Stomach (tissue), 9 donors: ENCODE results near the gene SAFB. TPM values are rescaled to one million over a fixed set of nuclear protein-coding genes. Genes with fewer than 3 reads are reported as not detected.

Experiments used
- DNase-seq, 2 donors: peaks; one replicate each; pipeline versions ENCODE4 v3.0.0 to v3.0.0-alpha.2; 2013 to 2019
- H3K27ac ChIP-seq, 5 donors: fragments of 200-600 bp in 4 of 5; sonication (generic) in 4 of 5; one replicate each; pipeline ENCODE4 v1.5.1; 2013 to 2019; ENCODE audit warnings: mild to moderate bottlenecking in 1 of 5, moderate library complexity in 1 of 5
- H3K27me3 ChIP-seq, 3 donors: fragments of 200-600 bp; sonication (generic); one replicate each; pipeline ENCODE4 v1.5.1; 2017 to 2019; ENCODE audit warnings: mixed run types in 1 of 3
- H3K36me3 ChIP-seq, 4 donors: fragments of 200-600 bp; sonication (generic); 1 replicate in 3 of 4; 2 replicates in 1 of 4; pipeline ENCODE4 v1.5.1; 2016 to 2019
- H3K4me1 ChIP-seq, 4 donors: fragments of 200-600 bp; sonication (generic); one replicate each; pipeline ENCODE4 v1.5.1; 2016 to 2019
- H3K4me3 ChIP-seq, 4 donors: fragments of 200-600 bp; sonication (generic) in 3 of 4; one replicate each; pipeline ENCODE4 v1.5.1; 2016 to 2019; ENCODE audit warnings: mild to moderate bottlenecking in 1 of 4
- H3K9me3 ChIP-seq, 4 donors: fragments of 200-600 bp; sonication (generic); one replicate each; pipeline ENCODE4 v1.5.1; 2016 to 2019
- EP300 ChIP-seq: sonication (generic); formaldehyde crosslinking; IDR thresholded peaks from one replicate; pipeline ENCODE4 v1.6.1; 2017; ENCODE audit warnings: antibody characterized with exemption
- POLR2A ChIP-seq, 4 donors: fragments of 450-650 bp; IDR thresholded peaks; one replicate each; pipeline ENCODE4 v1.6.1; 2016; ENCODE audit warnings: antibody characterized with exemption in 4 of 4, control low read depth in 2 of 4, mild to moderate bottlenecking in 1 of 4, moderate library complexity in 1 of 4
- POLR2AphosphoS5 ChIP-seq, 3 donors: sonication (generic); formaldehyde crosslinking; IDR thresholded peaks; one replicate each; pipeline ENCODE4 v1.6.1; 2016; ENCODE audit warnings: antibody characterized with exemption in 3 of 3
- WGBS, 5 donors: extraction: QIAGEN DNeasy Blood & Tissue Kit in 3 of 5; methylation state at CpG; one replicate each; pipeline versions ENCODE4 v1.1.5 to v1.1.7; 2013 to 2018; 5-methylcytosine and 5-hydroxymethylcytosine counted together
- intact Hi-C: fragments of 100-400 bp; cut with DNase I; formaldehyde crosslinking; loops from one replicate; pipeline ENCODE4 v1.15.1; 2023; ENCODE audit warnings: low total_unique reads
- polyA plus RNA-seq, 3 donors: library from polyadenylated mRNA; stranded (reverse); fragments of 200-250 nt; gene quantifications; one replicate each; pipeline ENCODE4 v1.2.3, GENCODE V29; 2013
- total RNA-seq, 5 donors: library from RNA; depleted of rRNA; stranded (reverse); fragments of >200 nt; gene quantifications; one replicate each; pipeline versions ENCODE4 v1.1.0 to v1.2.3, GENCODE V29; 2014 to 2016
- TF ChIP-seq, protein P1 (sequence below), 7 experiments: fragments of 450-650 bp in 4 of 7; fragments of 200-600 bp in 3 of 7; sonication (generic) in 3 of 7; IDR thresholded peaks; one replicate each; pipeline ENCODE4 v1.5.1; 2016 to 2019; ENCODE audit warnings: antibody characterized with exemption in 7 of 7, control low read depth in 2 of 7, mild to moderate bottlenecking in 1 of 7
- donor health status: healthy with polysubstance abuse.
- donor health status: Bipolar disorder and iron deficiency.
- donor health status: healthy.

SAFB gene
- total and polyA plus RNA-seq, 8 donors: 33.1 to 636 (median 70.7) TPM

DNA sequence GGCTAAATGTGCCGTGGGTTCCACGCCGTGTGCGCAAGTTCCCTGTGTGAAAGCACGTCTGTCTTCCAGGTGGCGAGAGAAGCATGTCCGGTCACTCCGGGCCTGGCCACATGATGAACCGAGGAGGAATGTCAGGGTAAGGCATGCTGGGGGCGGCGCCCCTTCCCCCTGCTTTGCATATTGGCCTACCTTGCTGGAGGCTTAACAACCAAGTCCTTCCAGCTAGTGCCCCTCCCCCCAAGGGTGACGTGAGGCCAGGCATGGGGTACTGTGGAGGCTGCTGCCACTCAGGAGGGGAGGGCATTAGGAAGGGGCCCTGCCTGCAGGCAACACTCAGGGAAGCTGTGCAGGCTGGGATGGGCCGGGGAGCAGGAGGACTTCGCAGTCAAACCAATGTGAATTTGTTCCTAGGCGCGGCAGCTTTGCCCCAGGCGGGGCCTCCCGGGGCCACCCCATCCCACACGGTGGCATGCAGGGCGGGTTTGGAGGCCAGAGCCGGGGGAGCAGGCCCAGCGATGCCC, 44.9 kb downstream of the SAFB start:
- TF ChIP-seq POLR2A (IDR thresholded peaks at IDR 0.05): no peak
- TF ChIP-seq POLR2AphosphoS5 (IDR thresholded peaks at IDR 0.05): no peak
- TF ChIP-seq EP300: no peak
- TF ChIP-seq, protein P1, sequence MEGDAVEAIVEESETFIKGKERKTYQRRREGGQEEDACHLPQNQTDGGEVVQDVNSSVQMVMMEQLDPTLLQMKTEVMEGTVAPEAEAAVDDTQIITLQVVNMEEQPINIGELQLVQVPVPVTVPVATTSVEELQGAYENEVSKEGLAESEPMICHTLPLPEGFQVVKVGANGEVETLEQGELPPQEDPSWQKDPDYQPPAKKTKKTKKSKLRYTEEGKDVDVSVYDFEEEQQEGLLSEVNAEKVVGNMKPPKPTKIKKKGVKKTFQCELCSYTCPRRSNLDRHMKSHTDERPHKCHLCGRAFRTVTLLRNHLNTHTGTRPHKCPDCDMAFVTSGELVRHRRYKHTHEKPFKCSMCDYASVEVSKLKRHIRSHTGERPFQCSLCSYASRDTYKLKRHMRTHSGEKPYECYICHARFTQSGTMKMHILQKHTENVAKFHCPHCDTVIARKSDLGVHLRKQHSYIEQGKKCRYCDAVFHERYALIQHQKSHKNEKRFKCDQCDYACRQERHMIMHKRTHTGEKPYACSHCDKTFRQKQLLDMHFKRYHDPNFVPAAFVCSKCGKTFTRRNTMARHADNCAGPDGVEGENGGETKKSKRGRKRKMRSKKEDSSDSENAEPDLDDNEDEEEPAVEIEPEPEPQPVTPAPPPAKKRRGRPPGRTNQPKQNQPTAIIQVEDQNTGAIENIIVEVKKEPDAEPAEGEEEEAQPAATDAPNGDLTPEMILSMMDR (IDR thresholded peaks at IDR 0.05): no peak
- Histone ChIP-seq H3K4me1 (no peaks in the 10 kb centered on the region), H3K27me3 (no peaks in the 10 kb centered on the region), H3K9me3 (no peaks in the 10 kb centered on the region), H3K36me3 (peaks cover 70 to 94% (median 92%) of the 10 kb centered on the region in 4 donors), H3K4me3 (no peak overlapping the region), H3K27ac (no peak overlapping the region)
- DNase-seq: no peak
- WGBS, 5 donors: 83 to 87% (median 84%) methylated on average over 20 to 22 of the region's 22 CpGs
- intact Hi-C loops: no loop called here

DNA sequence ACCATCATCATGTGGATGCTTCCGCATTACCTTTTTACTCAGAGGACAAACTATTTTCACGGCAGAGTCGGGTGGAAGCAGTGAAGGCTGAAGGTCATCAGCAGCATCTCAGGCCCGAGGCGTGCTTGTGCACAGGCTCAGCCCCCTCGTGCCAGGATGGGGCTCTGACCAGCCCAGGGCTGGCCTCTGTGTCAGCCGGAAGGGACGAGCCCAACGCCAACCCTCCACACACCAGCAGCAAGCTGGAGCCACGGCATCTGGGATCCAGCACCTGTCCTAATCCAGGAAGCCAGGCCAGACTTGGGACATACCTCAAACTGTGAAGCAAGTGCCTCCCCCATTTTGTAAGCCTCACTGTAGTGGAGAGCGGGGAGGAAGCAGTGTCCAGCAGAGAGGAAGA, 46.3 kb downstream of the SAFB start:
- TF ChIP-seq POLR2AphosphoS5 (IDR thresholded peaks at IDR 0.05) (no peak), POLR2A (IDR thresholded peaks at IDR 0.05) (no peak), EP300 (no peak)
- TF ChIP-seq, protein P1 (IDR thresholded peaks at IDR 0.05): no peak
- H3K9me3 ChIP-seq: no peaks in the 10 kb centered on the region
- H3K27ac ChIP-seq: no peak overlapping the region
- H3K27me3 ChIP-seq: no peaks in the 10 kb centered on the region
- DNase-seq: no peak
- intact Hi-C loops: no loop called here
- H3K4me3 ChIP-seq: no peak overlapping the region
- H3K36me3 ChIP-seq: peaks cover 56 to 81% (median 79%) of the 10 kb centered on the region in 4 donors
- no peaks in the 10 kb centered on the region for H3K4me1 ChIP-seq
- WGBS, 5 donors: 80 to 89% (median 85%) methylated on average over 11 of the region's 11 CpGs

DNA sequence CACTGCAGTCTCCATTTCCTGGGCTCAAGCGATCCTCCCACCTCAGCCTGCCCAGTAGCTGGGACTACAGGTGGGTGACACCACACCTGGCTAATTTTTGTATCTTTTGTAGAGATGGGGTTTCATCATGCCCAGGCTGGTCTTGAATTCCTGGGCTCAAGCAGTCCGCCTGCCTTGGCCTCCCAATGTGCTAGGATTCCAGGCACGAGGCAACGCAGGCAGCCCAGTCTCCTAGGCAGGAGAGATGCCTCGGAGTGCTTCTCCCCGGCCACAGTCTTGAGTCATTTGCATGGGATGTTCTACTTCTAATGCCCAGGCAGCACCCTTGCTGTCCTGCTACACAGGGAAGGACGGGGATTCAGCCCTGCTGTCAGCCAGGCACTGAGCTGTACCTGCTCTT, 48.7 kb downstream of the SAFB start:
- Histone ChIP-seq H3K27ac (no peak overlapping the region), H3K4me3 (no peak overlapping the region), H3K9me3 (no peaks in the 10 kb centered on the region), H3K4me1 (peaks cover 0 to 5% (median 2%) of the 10 kb centered on the region in 4 donors), H3K27me3 (no peaks in the 10 kb centered on the region), H3K36me3 (peaks cover 34 to 57% (median 55%) of the 10 kb centered on the region in 4 donors)
- DNase-seq: no peak
- WGBS, 5 donors: 88 to 98% (median 94%) methylated on average over 6 to 7 of the region's 7 CpGs
- intact Hi-C loops: no loop called here
- TF ChIP-seq, protein P1 (IDR thresholded peaks at IDR 0.05): no peak
- TF ChIP-seq EP300 (no peak), POLR2AphosphoS5 (IDR thresholded peaks at IDR 0.05) (no peak), POLR2A (IDR thresholded peaks at IDR 0.05) (no peak)

DNA sequence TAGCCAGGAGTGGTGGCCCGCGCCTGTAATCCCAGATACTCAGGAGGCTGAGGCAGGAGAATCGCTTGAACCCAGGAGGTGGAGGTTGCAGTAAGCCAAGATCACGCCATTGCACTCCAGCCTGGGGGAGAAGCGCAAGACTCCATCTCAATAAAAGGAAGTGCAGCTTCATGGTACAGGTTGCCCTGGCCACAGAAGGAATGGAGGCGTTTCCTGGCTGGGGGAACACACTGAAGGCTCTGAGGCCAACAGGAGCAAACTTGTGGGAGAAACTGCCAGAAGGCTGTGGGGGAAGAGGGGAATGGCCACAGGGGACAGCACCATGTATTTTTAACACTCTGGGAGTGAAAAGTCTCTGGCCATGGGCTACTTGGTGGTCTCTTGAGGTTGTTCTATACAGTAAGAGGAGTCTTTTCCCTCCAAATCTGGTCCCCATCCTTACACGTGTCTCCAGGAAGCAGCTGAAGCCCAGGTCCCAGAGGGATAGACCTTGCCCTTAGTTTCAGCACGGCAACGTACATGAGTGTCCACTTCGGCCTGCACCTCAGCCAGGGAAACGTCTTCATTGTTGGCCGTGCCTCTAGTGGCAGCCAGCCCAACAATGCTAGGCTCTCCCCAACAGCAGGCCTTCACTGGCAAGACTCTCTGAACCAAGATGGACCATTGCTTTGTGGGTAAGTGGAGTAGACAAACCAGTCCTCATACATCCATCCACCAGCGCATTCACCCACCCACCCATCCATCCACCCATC, 50.0 kb downstream of the SAFB start:
- Histone ChIP-seq H3K27ac (no peak overlapping the region), H3K36me3 (peaks cover 21 to 49% (median 47%) of the 10 kb centered on the region in 4 donors), H3K27me3 (no peaks in the 10 kb centered on the region), H3K4me1 (peaks cover 0 to 7% (median 3%) of the 10 kb centered on the region in 4 donors), H3K9me3 (no peaks in the 10 kb centered on the region), H3K4me3 (no peak overlapping the region)
- intact Hi-C loops: no loop called here
- DNase-seq: no peak
- 87 to 95% (median 90%) methylated on average over 9 to 13 of the region's 13 CpGs for WGBS, 5 donors
- TF ChIP-seq POLR2A (IDR thresholded peaks at IDR 0.05) (no peak), POLR2AphosphoS5 (IDR thresholded peaks at IDR 0.05) (no peak), EP300 (no peak)
- TF ChIP-seq, protein P1 (IDR thresholded peaks at IDR 0.05): no peak
